H9 (cell line): Measurements from ENCODE around the gene OR8D2. TPM values are rescaled to one million over a fixed set of nuclear protein-coding genes. Genes with fewer than 3 reads are reported as not detected.

ENCODE experiments used
- DNase-seq: peaks from one replicate; pipeline ENCODE4 v3.0.0-alpha.2; 2017
- H2AFZ ChIP-seq: one replicate; pipeline ENCODE4 v1.6.1; 2013; ENCODE audit warnings: mild to moderate bottlenecking, low read length, control low read depth, moderate library complexity
- H2AK5ac ChIP-seq: 2 replicates; pipeline ENCODE4 v1.6.1; 2013; ENCODE audit warnings: low read length, control low read depth, mixed read lengths; ENCODE audit not compliant: insufficient read length
- H2BK120ac ChIP-seq: one replicate; pipeline ENCODE4 v1.6.1; 2013; ENCODE audit warnings: low read depth, mild to moderate bottlenecking, low read length, control low read depth, inconsistent platforms; ENCODE audit not compliant: poor library complexity, severe bottlenecking
- H2BK12ac ChIP-seq: 2 replicates; pipeline ENCODE4 v1.6.1; 2013; ENCODE audit warnings: low read length, control low read depth, mixed read lengths, low read depth; ENCODE audit not compliant: insufficient read length
- H2BK15ac ChIP-seq: 2 replicates; pipeline ENCODE4 v1.6.1; 2013; ENCODE audit warnings: low read depth, low read length, control low read depth
- H2BK20ac ChIP-seq: one replicate; pipeline ENCODE4 v1.6.1; 2013; ENCODE audit warnings: low read depth, mild to moderate bottlenecking, low read length, control low read depth, inconsistent platforms; ENCODE audit not compliant: poor library complexity, severe bottlenecking
- H2BK5ac ChIP-seq: 2 replicates; pipeline ENCODE4 v1.6.1; 2013; ENCODE audit warnings: low read length, control low read depth, mixed read lengths; ENCODE audit not compliant: insufficient read length
- H3K14ac ChIP-seq: 2 replicates; pipeline ENCODE4 v1.6.1; 2013; ENCODE audit warnings: low read length, control low read depth; ENCODE audit not compliant: insufficient read depth
- H3K18ac ChIP-seq: 2 replicates; pipeline ENCODE4 v1.6.1; 2013; ENCODE audit warnings: low read depth, mild to moderate bottlenecking, mixed read lengths, low read length, control low read depth; ENCODE audit not compliant: insufficient read length
- H3K23ac ChIP-seq: 2 replicates; pipeline ENCODE4 v1.6.1; 2013; ENCODE audit warnings: low read length, control low read depth, mixed read lengths, low read depth; ENCODE audit not compliant: insufficient read length
- H3K23me2 ChIP-seq: 2 replicates; pipeline ENCODE4 v1.6.1; 2013; ENCODE audit warnings: low read depth, mild to moderate bottlenecking, mixed read lengths, low read length, control low read depth; ENCODE audit not compliant: insufficient read length, poor library complexity, severe bottlenecking
- H3K27ac ChIP-seq: 2 replicates; pipeline ENCODE4 v1.5.1; 2013; ENCODE audit warnings: low read length, control low read depth, mixed read lengths, low read depth; ENCODE audit not compliant: insufficient read length
- H3K27me3 ChIP-seq: 2 replicates; pipeline ENCODE4 v1.6.1; 2013; ENCODE audit warnings: low read length, control low read depth, inconsistent platforms; ENCODE audit not compliant: insufficient read depth
- H3K4ac ChIP-seq: 2 replicates; pipeline ENCODE4 v1.6.1; 2013; ENCODE audit warnings: low read depth, mild to moderate bottlenecking, control low read depth, inconsistent platforms, low read length, moderate library complexity
- H3K4me1 ChIP-seq: 2 replicates; pipeline ENCODE4 v1.6.1; 2013; ENCODE audit warnings: low read length, control low read depth, inconsistent platforms; ENCODE audit not compliant: insufficient read depth
- H3K4me2 ChIP-seq: 2 replicates; pipeline ENCODE4 v1.6.1; 2013; ENCODE audit warnings: low read length, control low read depth, mixed read lengths; ENCODE audit not compliant: insufficient read length, insufficient read depth
- H3K56ac ChIP-seq: 2 replicates; pipeline ENCODE4 v1.6.1; 2013; ENCODE audit warnings: low read depth, mild to moderate bottlenecking, mixed read lengths, low read length, control low read depth; ENCODE audit not compliant: insufficient read length
- H3K79me1 ChIP-seq: 2 replicates; pipeline ENCODE4 v1.6.1; 2013; ENCODE audit warnings: low read depth, mild to moderate bottlenecking, moderate library complexity, low read length, control low read depth, inconsistent platforms; ENCODE audit not compliant: insufficient read depth, poor library complexity, severe bottlenecking
- H3K79me2 ChIP-seq: 2 replicates; pipeline ENCODE4 v1.6.1; 2013; ENCODE audit warnings: low read length, control low read depth, inconsistent platforms; ENCODE audit not compliant: insufficient read depth
- H3K9ac ChIP-seq: 2 replicates; pipeline ENCODE4 v1.6.1; 2013; ENCODE audit warnings: low read length, control low read depth, mixed read lengths; ENCODE audit not compliant: insufficient read length; ENCODE audit errors: extremely low read depth
- H3K9me3 ChIP-seq: one replicate; pipeline ENCODE4 v1.6.1; 2013; ENCODE audit warnings: low read depth, low read length, inconsistent platforms; ENCODE audit not compliant: control insufficient read depth
- H3T11ph ChIP-seq: one replicate; pipeline ENCODE4 v1.6.1; 2013; ENCODE audit warnings: mild to moderate bottlenecking, low read length, control low read depth, inconsistent platforms
- H4K20me1 ChIP-seq: one replicate; pipeline ENCODE4 v1.6.1; 2013; ENCODE audit not compliant: control insufficient read depth, insufficient read length, insufficient read depth
- H4K5ac ChIP-seq: 2 replicates; pipeline ENCODE4 v1.6.1; 2013; ENCODE audit warnings: low read depth, mild to moderate bottlenecking, mixed read lengths, low read length, control low read depth; ENCODE audit not compliant: insufficient read length
- H4K8ac ChIP-seq: replicated peaks from 2 replicates; pipeline ENCODE4 v1.6.1; 2013; ENCODE audit warnings: low read length, control low read depth, mixed read lengths, low read depth; ENCODE audit not compliant: insufficient read length
- H4K91ac ChIP-seq: 2 replicates; pipeline ENCODE4 v1.6.1; 2013; ENCODE audit warnings: low read depth, mild to moderate bottlenecking, moderate library complexity, mixed read lengths, low read length, control low read depth; ENCODE audit not compliant: insufficient read length
- H3K27ac Mint-ChIP-seq, 3 experiments: 2 replicates in 2 of 3; 3 replicates in 1 of 3; pipeline ENCODE4 v1.8.0; 2020 to 2021; ENCODE audit warnings: mixed read lengths in 3 of 3, mild to moderate bottlenecking in 1 of 3, moderate library complexity in 1 of 3
- H3K27me3 Mint-ChIP-seq: 2 replicates; pipeline ENCODE4 v1.8.0; 2021; ENCODE audit warnings: low read depth, mild to moderate bottlenecking, moderate library complexity, mixed read lengths
- H3K36me3 Mint-ChIP-seq, 3 experiments: 2 replicates in 2 of 3; 3 replicates in 1 of 3; pipeline ENCODE4 v1.8.0; 2020 to 2021; ENCODE audit warnings: low read depth in 3 of 3, mixed read lengths in 3 of 3; ENCODE audit not compliant: insufficient read depth in 1 of 3
- H3K4me1 Mint-ChIP-seq, 2 experiments: 2 replicates each; pipeline ENCODE4 v1.8.0; 2020; ENCODE audit warnings: mixed read lengths in 2 of 2
- H3K4me3 Mint-ChIP-seq, 2 experiments: 2 replicates in 1 of 2; 3 replicates in 1 of 2; pipeline ENCODE4 v1.8.0; 2020 to 2021; ENCODE audit warnings: mild to moderate bottlenecking in 2 of 2, mixed read lengths in 2 of 2, moderate library complexity in 1 of 2
- H3K9me3 Mint-ChIP-seq, 2 experiments: 2 replicates in 1 of 2; 3 replicates in 1 of 2; pipeline ENCODE4 v1.8.0; 2020; ENCODE audit warnings: mild to moderate bottlenecking in 2 of 2, mixed read lengths in 2 of 2, moderate library complexity in 1 of 2
- CTCF ChIP-seq: fragments of 200-600 bp; sonication (generic); conservative IDR thresholded peaks from 3 replicates; pipeline ENCODE4 v1.8.0; 2021; ENCODE audit warnings: antibody characterized with exemption, mild to moderate bottlenecking
- total RNA-seq: library from RNA; stranded (reverse); gene quantifications from 2 replicates; pipeline ENCODE4 v1.2.1, GENCODE V29; 2021

Gene OR8D2
- total RNA-seq, 1 experiment from 2014 or later: not detected

GRCh38 chr11:124296016-124296415 is 24.0 kb downstream of the OR8D2 start:
- Histone ChIP-seq H3K56ac (no peak overlapping the region), H3K27me3 (no peaks in the 10 kb centered on the region; the same call in 1 of the 2 replicates), H2BK15ac (no peak overlapping the region), H3T11ph (no peak overlapping the region), H2BK5ac (no peak overlapping the region), H3K79me2 (no peaks in the 10 kb centered on the region), H3K9ac (no peak overlapping the region), H2AFZ (no peak overlapping the region), H4K8ac (no peak overlapping the region), H3K4ac (no peak overlapping the region), H2AK5ac (no peak overlapping the region), H3K27ac (no peak overlapping the region), H3K14ac (no peak overlapping the region), H3K79me1 (no peaks in the 10 kb centered on the region), H2BK20ac (no peak overlapping the region), H4K5ac (no peak overlapping the region), H3K18ac (no peak overlapping the region), H3K23ac (no peak overlapping the region), H2BK12ac (no peak overlapping the region), H4K91ac (no peak overlapping the region), H2BK120ac (no peak overlapping the region), H4K20me1 (no peaks in the 10 kb centered on the region), H3K9me3 (no peaks in the 10 kb centered on the region), H3K4me1 (no peaks in the 10 kb centered on the region), H3K23me2 (no peaks in the 10 kb centered on the region), H3K4me2 (no peak overlapping the region)
- no peaks in the 10 kb centered on the region; a peak in 1 of 5 replicates for H3K9me3 Mint-ChIP-seq
- no peak for TF ChIP-seq CTCF
- no peaks in the 10 kb centered on the region; the same call in 1 of the 2 replicates for H3K27me3 Mint-ChIP-seq
- no peak for DNase-seq
- peaks cover 0 to 4% of the 10 kb centered on the region in 2 experiments; a peak in 1 of 4 replicates for H3K4me1 Mint-ChIP-seq
- no peaks in the 10 kb centered on the region for H3K36me3 Mint-ChIP-seq
- no peak overlapping the region for H3K27ac Mint-ChIP-seq
- H3K4me3 Mint-ChIP-seq: no peak overlapping the region
